Colon (tissue), 2 donors: Measurements from ENCODE around the gene YLPM1.

Experiments used
- FAIRE-seq: peaks from 2 replicates; lab custom pipeline; 2012; peaks lifted over from hg19 to GRCh38; lab: Jason Lieb, UNC
- donor health status: control.
- donor health status: control.

YLPM1 gene

GRCh38 chr14:74871819-74872218 is 108.7 kb downstream of the YLPM1 start:
- FAIRE-seq: no peak

- no peak for FAIRE-seq
Measured at GRCh38 chr14:74875204-74875603, 112.1 kb downstream of the YLPM1 start.

- no peak for FAIRE-seq
Measured at GRCh38 chr14:74875941-74876913, 113.1 kb downstream of the YLPM1 start, which contains the start of gene PROX2. Gene PROX2, minus strand, starts transcription at chr14:74876145. Its CDS starts 12,311 bp downstream, at chr14:74863834.

DNA sequence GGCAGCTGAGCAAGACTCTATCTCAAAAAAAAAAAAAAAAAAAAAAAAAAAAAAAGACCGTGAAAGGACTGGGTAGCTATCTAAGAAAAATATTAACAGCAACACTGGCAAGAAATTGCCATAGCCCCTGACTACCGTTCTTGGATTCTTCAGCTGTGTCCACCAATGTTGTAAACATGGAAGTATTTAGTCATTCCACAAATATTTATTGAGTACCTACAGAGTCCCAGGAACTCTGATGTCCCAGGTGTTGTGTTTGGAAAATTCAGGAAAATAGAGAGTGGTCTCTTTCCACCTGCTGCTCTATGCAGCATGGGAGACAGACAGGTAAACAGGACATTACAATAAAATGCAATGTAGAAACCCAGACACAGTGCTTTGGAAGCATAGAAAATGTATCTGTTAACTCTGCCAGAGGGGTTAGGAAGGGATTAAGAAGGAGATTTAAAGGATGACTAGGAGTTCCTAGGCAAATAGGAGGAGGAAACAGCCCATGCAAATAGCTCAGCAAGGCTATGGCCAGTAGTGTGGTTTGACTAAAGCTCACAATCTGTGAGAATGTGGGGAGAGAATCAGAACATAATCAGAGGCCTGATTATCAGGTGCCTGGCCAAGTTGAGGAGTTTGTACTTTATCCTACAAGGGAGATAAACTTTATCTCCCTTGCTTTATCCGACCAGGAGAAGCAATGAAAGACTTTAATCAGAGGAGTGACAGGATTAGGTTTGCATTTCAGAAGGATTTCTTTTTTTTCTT is 116.5 kb downstream of the YLPM1 start:
- no peak for FAIRE-seq

DNA sequence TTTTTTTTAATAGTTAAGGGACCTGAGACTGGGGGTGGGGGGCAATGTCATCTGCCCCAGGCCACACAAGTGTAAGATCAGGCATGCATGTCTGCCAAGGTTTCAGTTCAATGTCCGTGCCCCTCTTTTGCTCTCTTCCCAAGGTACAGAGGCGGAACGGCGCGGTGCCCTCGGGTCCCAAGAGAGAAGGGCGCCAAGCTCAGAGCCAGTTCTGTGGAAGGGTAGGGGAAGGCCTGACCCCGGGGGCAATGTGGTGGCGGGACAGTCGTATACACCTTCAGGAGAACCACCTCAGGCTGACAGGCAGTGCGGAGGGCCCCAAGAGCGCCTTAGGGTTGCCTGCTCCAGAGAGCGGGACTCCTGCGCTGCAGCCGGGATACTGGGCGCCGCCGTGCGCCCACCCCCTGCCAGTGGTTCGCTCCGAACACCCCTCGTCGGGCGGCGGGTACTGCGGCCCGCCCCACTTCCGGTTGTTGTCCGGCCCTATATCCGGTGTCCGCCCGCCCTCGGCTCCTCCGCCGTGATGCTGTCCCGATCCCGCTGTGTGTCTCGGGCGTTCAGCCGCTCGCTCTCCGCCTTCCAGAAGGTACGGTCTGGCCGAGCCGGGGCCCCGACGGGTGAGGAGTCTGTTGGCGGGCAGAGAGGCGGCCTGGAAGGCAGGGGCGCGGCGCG is 118.5 kb downstream of the YLPM1 start, which contains the start of gene DLST:
TSS of gene DLST (plus strand) at position 486 of the 672 bp plus-strand sequence. CDS start at position 524, 38 bp downstream.
- no peak for FAIRE-seq

DNA sequence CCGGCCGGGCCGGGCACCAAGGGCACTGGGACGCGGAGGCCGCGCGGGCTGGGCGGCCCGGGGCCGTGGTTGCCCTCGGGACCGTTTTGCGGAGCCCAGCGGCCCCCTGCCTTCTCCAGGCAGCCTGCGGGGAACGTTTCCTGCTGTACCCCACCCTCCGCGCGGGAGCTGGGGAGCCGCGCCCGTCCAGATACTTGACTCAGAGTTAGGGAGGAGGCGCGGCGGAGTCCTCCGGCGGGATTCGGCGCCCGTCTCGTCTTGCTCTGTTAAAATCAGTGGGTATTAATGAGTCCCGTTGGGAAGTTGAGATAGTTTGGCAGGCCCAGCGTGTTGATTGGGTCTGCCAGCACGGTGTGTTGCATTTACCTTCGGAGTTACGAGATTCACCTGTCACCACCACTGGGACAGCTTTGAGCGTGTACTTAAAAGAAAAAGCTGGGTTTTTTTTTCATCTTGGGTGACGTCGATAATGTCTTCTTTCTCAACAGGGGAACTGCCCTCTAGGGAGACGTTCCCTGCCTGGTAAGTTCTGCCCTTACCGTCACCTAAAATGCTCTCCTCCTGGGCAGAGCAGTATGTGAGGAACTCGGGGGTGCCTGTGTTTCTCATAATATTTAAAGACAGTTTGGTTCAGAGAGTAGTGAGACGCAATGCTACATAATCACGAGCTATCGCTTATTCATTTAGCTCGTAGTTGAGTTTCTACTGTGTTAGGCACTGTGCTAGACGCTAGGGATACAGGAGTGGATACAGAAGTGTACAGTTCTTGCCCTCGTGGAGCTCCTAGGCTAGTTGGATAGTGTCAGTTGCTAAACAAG is 119.2 kb downstream of the YLPM1 start:
- FAIRE-seq: no peak
